HepG2 (cell line): Measurements from ENCODE around the gene F8. TPM values are rescaled to one million over a fixed set of nuclear protein-coding genes. Genes with fewer than 3 reads are reported as not detected.

ENCODE experiments used
- ATAC-seq: fragments of 200-7000 bp; cut with Tn5 transposase; 3 replicates; pipeline ENCODE4 v1.9.1; 2020; ENCODE audit warnings: mild to moderate bottlenecking, moderate library complexity
- BruUV-seq: library from RNA; stranded (reverse); fragments of 400-500 nt; replicated peaks from 2 replicates; lab custom pipeline; 2021; lab: Mats Ljungman, UMichigan
- CTCF ChIA-PET: fragments of 300-600 bp; formaldehyde crosslinking; extraction: SDS; loops from one replicate; lab custom pipeline; 2021; ENCODE audit warnings: low total read pairs, inconsistent platforms, low intra/inter-chr PET ratio; lab: Yijun Ruan, JAX
- POLR2A ChIA-PET: fragments of 350-600 bp; sonication (Branson Sonifier 250); formaldehyde crosslinking; loops from one replicate; lab custom pipeline; 2020; ENCODE audit warnings: antibody characterized with exemption, inconsistent platforms; lab: Yijun Ruan, JAX
- DNase-seq: peaks from one replicate; pipeline ENCODE4 v3.0.0-alpha.2; 2015; ENCODE audit warnings: low spot score
- FAIRE-seq: peaks from 3 replicates; lab custom pipeline; 2011; peaks lifted over from hg19 to GRCh38; lab: Jason Lieb, UNC
- H2AFZ ChIP-seq: one replicate; pipeline ENCODE4 v1.6.1; 2011; ENCODE audit warnings: low read length, inconsistent platforms
- H3K27ac ChIP-seq: fragments of 300-600 bp; 3 replicates; pipeline ENCODE4 v1.8.0; 2011; ENCODE audit warnings: mixed run types, mild to moderate bottlenecking, mixed read lengths, low read length, inconsistent platforms; ENCODE audit not compliant: insufficient read depth; ENCODE audit errors: extremely low read length
- H3K27me3 ChIP-seq, 2 experiments: fragments of 200-600 bp in 1 of 2; 2 replicates in 1 of 2; 3 replicates in 1 of 2; pipeline versions ENCODE4 v1.6.0 to v1.8.0; 2011; ENCODE audit warnings: low read length in 2 of 2, mild to moderate bottlenecking in 2 of 2, moderate library complexity in 2 of 2, inconsistent platforms in 1 of 2; ENCODE audit not compliant: insufficient read depth in 2 of 2, control insufficient read depth in 1 of 2
- H3K36me3 ChIP-seq, 2 experiments: fragments of 200-600 bp in 1 of 2; replicated peaks in 1 of 2; 2 replicates in 1 of 2; 3 replicates in 1 of 2; pipeline versions ENCODE4 v1.5.1 to v1.8.0; 2011; ENCODE audit warnings: low read length in 2 of 2, inconsistent platforms in 1 of 2; ENCODE audit not compliant: insufficient read depth in 2 of 2, control insufficient read depth in 1 of 2
- H3K4me1 ChIP-seq: 2 replicates; pipeline ENCODE4 v1.5.1; 2012; ENCODE audit warnings: low read length, inconsistent platforms; ENCODE audit not compliant: insufficient read depth
- H3K4me2 ChIP-seq: 2 replicates; pipeline ENCODE4 v1.6.0; 2011; ENCODE audit warnings: low read depth, low read length, inconsistent platforms
- H3K4me3 ChIP-seq, 3 experiments: fragments of 200-600 bp in 1 of 3; sonication (generic), shearing (Covaris generic) in 1 of 3; replicated peaks in 1 of 3; 2 replicates each; pipeline ENCODE4 v1.5.1; 2011 to 2016; ENCODE audit warnings: low read length in 3 of 3, inconsistent platforms in 2 of 3, low read depth in 2 of 3, mild to moderate bottlenecking in 2 of 3, control low read depth in 1 of 3, mixed read lengths in 1 of 3; ENCODE audit not compliant: insufficient read depth in 1 of 3
- H3K79me2 ChIP-seq: one replicate; pipeline ENCODE4 v1.6.1; 2011; ENCODE audit warnings: low read length, inconsistent platforms; ENCODE audit not compliant: insufficient read depth
- H3K9ac ChIP-seq: 2 replicates; pipeline ENCODE4 v1.6.0; 2011; ENCODE audit warnings: mild to moderate bottlenecking, low read depth, low read length, inconsistent platforms; ENCODE audit not compliant: insufficient read depth
- H3K9me3 ChIP-seq: 2 replicates; pipeline ENCODE4 v1.5.1; 2012; ENCODE audit warnings: mild to moderate bottlenecking, low read length
- H4K20me1 ChIP-seq: 2 replicates; pipeline ENCODE4 v1.6.0; 2011; ENCODE audit warnings: inconsistent platforms, mild to moderate bottlenecking, low read length, moderate library complexity; ENCODE audit not compliant: insufficient read depth
- BRCA1 ChIP-seq: sonication (generic); formaldehyde crosslinking; IDR thresholded peaks from 2 replicates; pipeline ENCODE4 v1.4.0; 2020; ENCODE audit warnings: missing genetic modification reagents
- CENPT ChIP-seq: sonication (generic); formaldehyde crosslinking; IDR thresholded peaks from 2 replicates; pipeline ENCODE4 v1.8.0; 2022; ENCODE audit warnings: low read depth, mild to moderate bottlenecking, moderate library complexity, missing genetic modification reagents
- CHD4 ChIP-seq: fragments of 200-600 bp; sonication (generic); IDR thresholded peaks from 2 replicates; pipeline ENCODE4 v1.7.0; 2017; ENCODE audit warnings: mild to moderate bottlenecking, low read length, borderline replicate concordance
- KLF9 ChIP-seq: IDR thresholded peaks from 2 replicates; pipeline ENCODE4 v1.6.1; 2016; ENCODE audit warnings: low read depth
- LCORL ChIP-seq, 2 experiments: fragments of 450-650 bp in 1 of 2; sonication (generic) in 1 of 2; formaldehyde crosslinking in 1 of 2; IDR thresholded peaks; 2 replicates each; pipeline versions ENCODE4 v1.5.0 to v1.6.1; 2017 to 2020; ENCODE audit warnings: antibody characterized with exemption in 1 of 2, missing genetic modification reagents in 1 of 2
- NR1H2 ChIP-seq: sonication (generic); formaldehyde crosslinking; IDR thresholded peaks from 2 replicates; pipeline ENCODE4 v1.8.1; 2022; ENCODE audit warnings: low read depth, missing genetic modification reagents, borderline replicate concordance
- PLRG1 ChIP-seq: fragments of 450-650 bp; conservative IDR thresholded peaks from 2 replicates; pipeline ENCODE4 v1.6.1; 2016
- SMAD1 ChIP-seq: sonication (generic); formaldehyde crosslinking; IDR thresholded peaks from 2 replicates; pipeline ENCODE4 v1.4.0; 2020; ENCODE audit warnings: missing genetic modification reagents, low read depth, mild to moderate bottlenecking, borderline replicate concordance
- TMF1 ChIP-seq: sonication (generic); formaldehyde crosslinking; IDR thresholded peaks from 2 replicates; pipeline ENCODE4 v1.8.1; 2022; ENCODE audit warnings: low read depth, missing genetic modification reagents
- ZMYM3 ChIP-seq: sonication (generic); formaldehyde crosslinking; IDR thresholded peaks from 2 replicates; pipeline ENCODE4 v1.5.1; 2020; ENCODE audit warnings: mild to moderate bottlenecking, missing genetic modification reagents
- ZNF263 ChIP-seq: sonication (generic); formaldehyde crosslinking; IDR thresholded peaks from 2 replicates; pipeline ENCODE4 v1.4.0; 2020; ENCODE audit warnings: missing genetic modification reagents
- ZNF761 ChIP-seq: sonication (generic); formaldehyde crosslinking; conservative IDR thresholded peaks from 2 replicates; pipeline ENCODE4 v1.4.0; 2020; ENCODE audit warnings: mild to moderate bottlenecking, missing genetic modification reagents
- WGBS: methylation state at CpG from one replicate; pipeline ENCODE4 v1.1.6; 2017; ENCODE audit warnings: low lambda C conversion rate; 5-methylcytosine and 5-hydroxymethylcytosine counted together
- in situ Hi-C: cut with HindIII; loops from 2 replicates; pipeline ENCODE4 v1.10.0; 2017; ENCODE audit warnings: low pct_unique_long_range_greater_than_20kb; ENCODE audit not compliant: extremely low pct_ligation_motif_present
- intact Hi-C: fragments of 100-400 bp; cut with micrococcal nuclease; formaldehyde crosslinking; loops from one replicate; pipeline ENCODE4 v1.10.0; 2022; ENCODE audit not compliant: unreplicated experiment
- polyA plus RNA-seq, 8 experiments: library from polyadenylated mRNA; depleted of rRNA in 3 of 8; stranded (reverse) in 7 of 8; unstranded in 1 of 8; fragments of >200 nt; fragmentation: Illumina TruSeq in 4 of 8; extraction: Trizol in 4 of 8; gene quantifications; 2 replicates each; pipeline versions ENCODE4 v1.2.1 to v1.2.3, GENCODE V29; 2011 to 2016; ENCODE audit warnings: low read depth in 4 of 8, missing spikeins in 1 of 8, mixed read lengths in 1 of 8; ENCODE audit not compliant: insufficient read depth in 1 of 8
- total RNA-seq, 5 experiments: library from RNA; depleted of rRNA; stranded (reverse); fragments of >200 nt; fragmentation: Illumina TruSeq; extraction: Trizol; gene quantifications; 2 replicates each; pipeline ENCODE4 v1.2.3, GENCODE V29; 2016; ENCODE audit warnings: low read depth in 1 of 5
- TF ChIP-seq, protein P1 (sequence below): sonication (generic); formaldehyde crosslinking; IDR thresholded peaks from 2 replicates; pipeline ENCODE4 v1.4.0; 2020; ENCODE audit warnings: mild to moderate bottlenecking, low read depth, missing genetic modification reagents
- TF ChIP-seq, protein P2 (sequence below): sonication (generic); formaldehyde crosslinking; IDR thresholded peaks from 2 replicates; pipeline ENCODE4 v1.5.0; 2020; ENCODE audit warnings: missing genetic modification reagents, mild to moderate bottlenecking, borderline replicate concordance
- TF ChIP-seq, protein P3 (sequence below): IDR thresholded peaks from 2 replicates; pipeline ENCODE4 v1.6.1; 2016; ENCODE audit warnings: control low read depth
- TF ChIP-seq, protein P4 (sequence below): sonication (generic); formaldehyde crosslinking; IDR thresholded peaks from 2 replicates; pipeline ENCODE4 v1.4.0; 2020; ENCODE audit warnings: missing genetic modification reagents, borderline replicate concordance
- TF ChIP-seq, protein P5 (sequence below): sonication (generic); formaldehyde crosslinking; IDR thresholded peaks from 2 replicates; pipeline ENCODE4 v1.8.1; 2023; ENCODE audit warnings: mild to moderate bottlenecking, missing genetic modification reagents, borderline replicate concordance

Gene F8
- total and polyA plus RNA-seq, 2 of the 13 experiments (the other 11 are each of a cell fraction or from before 2014, with no cell fraction given): 0.29 to 0.61 TPM

DNA sequence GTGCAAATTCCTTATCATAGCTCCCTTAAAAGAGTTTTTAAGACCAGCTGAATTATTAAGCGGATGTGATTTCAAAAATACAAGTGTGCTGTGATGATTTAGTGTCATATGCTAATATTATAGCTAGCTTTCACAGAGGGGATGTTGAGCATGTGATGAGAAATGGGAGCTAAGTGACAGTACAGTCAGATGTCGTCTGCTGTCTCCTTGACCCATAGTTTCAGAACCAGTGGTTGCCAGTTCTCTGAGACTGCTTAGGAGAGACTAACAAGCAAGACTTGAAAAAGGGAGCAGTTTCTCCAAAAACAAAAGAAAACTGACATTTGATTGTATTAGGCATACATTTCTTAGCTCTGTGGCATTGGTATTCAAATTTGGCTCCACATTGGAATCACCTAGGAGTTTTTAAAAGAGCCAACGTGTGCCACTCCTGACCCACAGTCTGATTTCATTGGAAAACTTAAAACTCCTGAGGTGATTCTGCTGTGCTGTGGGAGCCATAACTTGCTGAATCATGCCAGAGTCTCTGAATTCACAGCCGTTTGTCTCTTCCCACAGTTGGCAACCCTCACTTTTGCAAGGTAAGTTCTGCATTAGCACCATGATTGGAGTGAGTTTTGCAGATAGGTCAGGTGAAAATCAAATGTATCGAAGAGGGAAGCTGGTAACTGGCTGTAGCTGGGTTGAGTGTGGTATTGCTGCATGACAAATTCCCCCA is 24.4 kb upstream of the F8 start:
- no peaks in the 10 kb centered on the region for H4K20me1 ChIP-seq
- FAIRE-seq (no peak), ATAC-seq (no peak), DNase-seq (no peak)
- no peak overlapping the region for H3K4me2 ChIP-seq
- H3K27ac ChIP-seq: no peak overlapping the region
- POLR2A ChIA-PET: no interaction called here
- 0 out of 5 replicates have a peak, but pooled peaks cover 0 to 3% of the 10 kb centered on the region in 2 experiments for H3K36me3 ChIP-seq
- no peak overlapping the region for H3K9ac ChIP-seq
- H3K4me3 ChIP-seq: no peak overlapping the region
- in situ Hi-C loops (no loop called here), intact Hi-C loops (no loop called here)
- H3K4me1 ChIP-seq: no peaks in the 10 kb centered on the region
- no peaks in the 10 kb centered on the region for H3K79me2 ChIP-seq
- BruUV-seq: no TSS peak
- H2AFZ ChIP-seq: no peak overlapping the region
- WGBS: 97% methylated on average over 4 of the region's 5 CpGs
- H3K27me3 ChIP-seq: no peaks in the 10 kb centered on the region
- CTCF ChIA-PET: no interaction called here
- H3K9me3 ChIP-seq: no peaks in the 10 kb centered on the region
- TF ChIP-seq ZMYM3: no peak
- no peak for TF ChIP-seq BRCA1 (CRISPR knock-in tag)
- TF ChIP-seq, protein P1, sequence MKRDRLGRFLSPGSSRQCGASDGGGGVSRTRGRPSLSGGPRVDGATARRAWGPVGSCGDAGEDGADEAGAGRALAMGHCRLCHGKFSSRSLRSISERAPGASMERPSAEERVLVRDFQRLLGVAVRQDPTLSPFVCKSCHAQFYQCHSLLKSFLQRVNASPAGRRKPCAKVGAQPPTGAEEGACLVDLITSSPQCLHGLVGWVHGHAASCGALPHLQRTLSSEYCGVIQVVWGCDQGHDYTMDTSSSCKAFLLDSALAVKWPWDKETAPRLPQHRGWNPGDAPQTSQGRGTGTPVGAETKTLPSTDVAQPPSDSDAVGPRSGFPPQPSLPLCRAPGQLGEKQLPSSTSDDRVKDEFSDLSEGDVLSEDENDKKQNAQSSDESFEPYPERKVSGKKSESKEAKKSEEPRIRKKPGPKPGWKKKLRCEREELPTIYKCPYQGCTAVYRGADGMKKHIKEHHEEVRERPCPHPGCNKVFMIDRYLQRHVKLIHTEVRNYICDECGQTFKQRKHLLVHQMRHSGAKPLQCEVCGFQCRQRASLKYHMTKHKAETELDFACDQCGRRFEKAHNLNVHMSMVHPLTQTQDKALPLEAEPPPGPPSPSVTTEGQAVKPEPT (CRISPR knock-in tag): no peak
- TF ChIP-seq ZNF263 (CRISPR knock-in tag): no peak
- TF ChIP-seq, protein P2, sequence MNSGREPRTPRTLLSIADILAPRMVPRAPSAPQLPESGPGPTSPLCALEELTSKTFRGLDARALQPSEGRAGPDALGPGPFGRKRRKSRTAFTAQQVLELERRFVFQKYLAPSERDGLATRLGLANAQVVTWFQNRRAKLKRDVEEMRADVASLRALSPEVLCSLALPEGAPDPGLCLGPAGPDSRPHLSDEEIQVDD (CRISPR knock-in tag): no peak
- no peak for TF ChIP-seq ZNF761 (CRISPR knock-in tag)
- TF ChIP-seq TMF1 (CRISPR knock-in tag): no peak
- TF ChIP-seq SMAD1 (CRISPR knock-in tag): no peak
- TF ChIP-seq CHD4: no peak
- no peak for TF ChIP-seq NR1H2 (CRISPR knock-in tag)
- TF ChIP-seq, protein P3, sequence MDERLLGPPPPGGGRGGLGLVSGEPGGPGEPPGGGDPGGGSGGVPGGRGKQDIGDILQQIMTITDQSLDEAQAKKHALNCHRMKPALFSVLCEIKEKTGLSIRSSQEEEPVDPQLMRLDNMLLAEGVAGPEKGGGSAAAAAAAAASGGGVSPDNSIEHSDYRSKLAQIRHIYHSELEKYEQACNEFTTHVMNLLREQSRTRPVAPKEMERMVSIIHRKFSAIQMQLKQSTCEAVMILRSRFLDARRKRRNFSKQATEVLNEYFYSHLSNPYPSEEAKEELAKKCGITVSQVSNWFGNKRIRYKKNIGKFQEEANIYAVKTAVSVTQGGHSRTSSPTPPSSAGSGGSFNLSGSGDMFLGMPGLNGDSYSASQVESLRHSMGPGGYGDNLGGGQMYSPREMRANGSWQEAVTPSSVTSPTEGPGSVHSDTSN: no peak
- no peak for TF ChIP-seq KLF9 (CRISPR knock-in tag)
- TF ChIP-seq PLRG1: no peak
- TF ChIP-seq, protein P4, sequence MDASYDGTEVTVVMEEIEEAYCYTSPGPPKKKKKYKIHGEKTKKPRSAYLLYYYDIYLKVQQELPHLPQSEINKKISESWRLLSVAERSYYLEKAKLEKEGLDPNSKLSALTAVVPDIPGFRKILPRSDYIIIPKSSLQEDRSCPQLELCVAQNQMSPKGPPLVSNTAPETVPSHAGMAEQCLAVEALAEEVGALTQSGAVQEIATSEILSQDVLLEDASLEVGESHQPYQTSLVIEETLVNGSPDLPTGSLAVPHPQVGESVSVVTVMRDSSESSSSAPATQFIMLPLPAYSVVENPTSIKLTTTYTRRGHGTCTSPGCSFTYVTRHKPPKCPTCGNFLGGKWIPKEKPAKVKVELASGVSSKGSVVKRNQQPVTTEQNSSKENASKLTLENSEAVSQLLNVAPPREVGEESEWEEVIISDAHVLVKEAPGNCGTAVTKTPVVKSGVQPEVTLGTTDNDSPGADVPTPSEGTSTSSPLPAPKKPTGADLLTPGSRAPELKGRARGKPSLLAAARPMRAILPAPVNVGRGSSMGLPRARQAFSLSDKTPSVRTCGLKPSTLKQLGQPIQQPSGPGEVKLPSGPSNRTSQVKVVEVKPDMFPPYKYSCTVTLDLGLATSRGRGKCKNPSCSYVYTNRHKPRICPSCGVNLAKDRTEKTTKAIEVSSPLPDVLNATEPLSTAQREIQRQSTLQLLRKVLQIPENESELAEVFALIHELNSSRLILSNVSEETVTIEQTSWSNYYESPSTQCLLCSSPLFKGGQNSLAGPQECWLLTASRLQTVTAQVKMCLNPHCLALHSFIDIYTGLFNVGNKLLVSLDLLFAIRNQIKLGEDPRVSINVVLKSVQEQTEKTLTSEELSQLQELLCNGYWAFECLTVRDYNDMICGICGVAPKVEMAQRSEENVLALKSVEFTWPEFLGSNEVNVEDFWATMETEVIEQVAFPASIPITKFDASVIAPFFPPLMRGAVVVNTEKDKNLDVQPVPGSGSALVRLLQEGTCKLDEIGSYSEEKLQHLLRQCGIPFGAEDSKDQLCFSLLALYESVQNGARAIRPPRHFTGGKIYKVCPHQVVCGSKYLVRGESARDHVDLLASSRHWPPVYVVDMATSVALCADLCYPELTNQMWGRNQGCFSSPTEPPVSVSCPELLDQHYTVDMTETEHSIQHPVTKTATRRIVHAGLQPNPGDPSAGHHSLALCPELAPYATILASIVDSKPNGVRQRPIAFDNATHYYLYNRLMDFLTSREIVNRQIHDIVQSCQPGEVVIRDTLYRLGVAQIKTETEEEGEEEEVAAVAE (CRISPR knock-in tag): no peak
- TF ChIP-seq, protein P5, sequence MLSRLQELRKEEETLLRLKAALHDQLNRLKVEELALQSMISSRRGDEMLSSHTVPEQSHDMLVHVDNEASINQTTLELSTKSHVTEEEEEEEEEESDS (CRISPR knock-in tag): no peak
- TF ChIP-seq LCORL (IDR thresholded peaks at IDR 0.05): no peak
- no peak for TF ChIP-seq LCORL (CRISPR knock-in tag; IDR thresholded peaks at IDR 0.05)
- no peak for TF ChIP-seq CENPT (CRISPR knock-in tag)
